K562 (cell line): Measurements from ENCODE around the gene CERS4. TPM values are rescaled to one million over a fixed set of nuclear protein-coding genes. Genes with fewer than 3 reads are reported as not detected.

Experiments used
- ARID1B ChIP-seq: fragments of 450-650 bp; IDR thresholded peaks from 2 replicates; pipeline ENCODE4 v1.6.1; 2016; ENCODE audit warnings: antibody characterized with exemption, mild to moderate bottlenecking, inconsistent platforms
- CBX3 ChIP-seq, 2 experiments: IDR thresholded peaks; 1 replicate in 1 of 2; 2 replicates in 1 of 2; pipeline ENCODE4 v1.6.1; 2012; ENCODE audit warnings: inconsistent platforms in 2 of 2, low read length in 2 of 2, borderline replicate concordance in 1 of 2, control low read depth in 1 of 2
- CREB1 ChIP-seq, 2 experiments: sonication (generic) in 1 of 2; formaldehyde crosslinking in 1 of 2; IDR thresholded peaks; 2 replicates each; pipeline versions ENCODE4 v1.6.1 to v1.8.0; 2012 to 2022; ENCODE audit warnings: inconsistent platforms in 1 of 2, mild to moderate bottlenecking in 1 of 2, missing genetic modification reagents in 1 of 2, moderate library complexity in 1 of 2
- GTF2E2 ChIP-seq: fragments of 200-800 bp; sonication (Bioruptor generic); IDR thresholded peaks from 2 replicates; pipeline ENCODE4 v1.6.1; 2016; ENCODE audit warnings: missing genetic modification characterization, missing compliant biosample characterization
- MTA2 ChIP-seq: fragments of 450-650 bp; IDR thresholded peaks from 2 replicates; pipeline ENCODE4 v1.6.1; 2016; ENCODE audit warnings: low read depth
- NCOA4 ChIP-seq: fragments of 450-650 bp; IDR thresholded peaks from 2 replicates; pipeline ENCODE4 v1.6.1; 2018; ENCODE audit warnings: mild to moderate bottlenecking; ENCODE audit not compliant: partially characterized antibody
- NEUROD1 ChIP-seq: fragments of 150-350 bp; IDR thresholded peaks from 2 replicates; pipeline ENCODE4 v1.6.1; 2014; ENCODE audit warnings: borderline replicate concordance, low read length, low read depth; ENCODE audit not compliant: partially characterized antibody
- RB1 ChIP-seq: fragments of 450-650 bp; IDR thresholded peaks from 2 replicates; pipeline ENCODE4 v1.6.1; 2017; ENCODE audit warnings: low read depth, mild to moderate bottlenecking
- RFX5 ChIP-seq: IDR thresholded peaks from 2 replicates; pipeline ENCODE4 v1.6.1; 2011; ENCODE audit warnings: low read depth, mild to moderate bottlenecking, improper control_type of control experiment, low read length
- TCF3 ChIP-seq: sonication (generic); formaldehyde crosslinking; IDR thresholded peaks from 2 replicates; pipeline ENCODE4 v1.4.0; 2020; ENCODE audit warnings: mild to moderate bottlenecking, missing genetic modification reagents
- ZNF239 ChIP-seq: fragments of 250-450 bp; sonication (Bioruptor Pico); IDR thresholded peaks from 2 replicates; pipeline ENCODE4 v1.4.0; 2020; ENCODE audit warnings: mild to moderate bottlenecking
- ZNF384 ChIP-seq: IDR thresholded peaks from 2 replicates; pipeline ENCODE4 v1.6.1; 2012; ENCODE audit warnings: low read depth, low read length, improper control_type of control experiment
- polyA plus RNA-seq, 8 experiments: library from polyadenylated mRNA; depleted of rRNA in 4 of 8; stranded (reverse) in 5 of 8; unstranded in 3 of 8; fragments of >200 nt; fragmentation: Nextera tagmentation in 2 of 8; fragmentation: Illumina TruSeq in 1 of 8; extraction: Ambion mirVana in 2 of 8; extraction: Trizol in 1 of 8; gene quantifications; 2 replicates each; pipeline versions ENCODE4 v1.2.1 to v1.2.3, GENCODE V29; 2011 to 2014; ENCODE audit warnings: inconsistent platforms in 1 of 8, missing spikeins in 1 of 8
- total RNA-seq, 7 experiments: library from RNA; depleted of rRNA in 6 of 7; stranded (reverse); fragments of >200 nt in 6 of 7; fragmentation: Illumina TruSeq in 2 of 7; extraction: Trizol in 2 of 7; gene quantifications; 2 replicates each; pipeline versions ENCODE4 v1.2.1 to v1.2.3, GENCODE V29; 2011 to 2021; ENCODE audit warnings: low replicate concordance in 1 of 7
- TF ChIP-seq, protein P1 (sequence below): IDR thresholded peaks from 2 replicates; pipeline ENCODE4 v1.6.1; 2012; ENCODE audit warnings: low read depth, low read length, improper control_type of control experiment, borderline replicate concordance
- TF ChIP-seq, protein P2 (sequence below): sonication (generic); formaldehyde crosslinking; IDR thresholded peaks from 2 replicates; pipeline ENCODE4 v1.9.0; 2022; ENCODE audit warnings: mild to moderate bottlenecking, missing genetic modification reagents
- TF ChIP-seq, protein P3 (sequence below): fragments of 450-650 bp; IDR thresholded peaks from 2 replicates; pipeline ENCODE4 v1.6.1; 2014; ENCODE audit warnings: low read depth, mild to moderate bottlenecking, moderate library complexity, borderline replicate concordance
- TF ChIP-seq, protein P4 (sequence below): sonication (generic); formaldehyde crosslinking; IDR thresholded peaks from 2 replicates; pipeline ENCODE4 v1.5.0; 2020; ENCODE audit warnings: missing genetic modification reagents

CERS4 gene
- total and polyA plus RNA-seq, 9 of the 15 experiments (the other 6 are each of a cell fraction or from before 2014, with no cell fraction given) = 0.14 to 4.4 (median 2.9) TPM; not detected in 1

DNA sequence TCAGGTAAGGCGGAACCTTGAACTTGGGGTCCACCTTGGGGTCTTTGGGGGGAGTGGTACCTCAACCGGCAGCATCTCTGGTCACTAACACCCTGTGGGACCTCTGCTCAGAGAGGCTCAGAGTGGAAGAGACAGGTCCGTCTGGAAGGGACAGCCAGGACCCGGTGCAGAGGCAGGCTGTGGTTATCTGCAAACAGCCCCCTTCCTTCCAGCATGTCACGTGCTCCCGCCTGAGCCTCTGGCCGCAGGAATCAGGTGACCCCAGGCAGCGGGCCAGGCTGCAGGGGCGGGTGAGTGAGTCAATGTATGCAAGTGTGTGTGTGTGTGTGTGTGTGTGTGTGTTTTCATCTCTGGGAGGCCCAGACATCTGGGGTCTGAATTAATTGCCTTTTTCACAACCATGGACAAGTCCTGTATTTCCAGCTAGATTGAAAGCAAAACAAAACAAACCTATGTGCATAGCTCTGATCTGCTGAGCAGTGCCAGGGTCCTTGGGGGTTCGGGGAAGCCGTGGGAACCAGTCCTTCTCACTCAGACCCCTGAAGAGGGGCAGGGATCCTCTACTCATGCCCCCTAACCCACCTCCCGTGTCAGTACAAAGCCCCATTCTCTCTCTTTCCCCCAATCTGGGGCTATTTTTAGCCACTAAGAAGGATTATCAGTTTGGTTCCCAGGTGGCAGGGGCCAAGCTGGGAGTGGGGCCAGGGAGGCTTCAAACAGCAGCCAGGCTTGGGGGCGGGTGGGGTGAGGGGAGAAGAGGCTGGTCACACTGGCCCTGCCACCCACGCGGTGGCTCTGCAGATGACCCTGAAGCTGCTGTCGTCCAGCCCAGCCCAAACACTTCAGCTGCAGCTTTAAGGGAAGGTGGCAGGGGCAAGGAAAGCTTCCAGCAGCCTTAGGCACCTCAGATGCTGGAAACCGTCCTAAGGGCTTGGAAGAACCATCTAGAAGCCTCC is 31.4 kb downstream of the CERS4 start (continued):
- TF ChIP-seq, protein P1, sequence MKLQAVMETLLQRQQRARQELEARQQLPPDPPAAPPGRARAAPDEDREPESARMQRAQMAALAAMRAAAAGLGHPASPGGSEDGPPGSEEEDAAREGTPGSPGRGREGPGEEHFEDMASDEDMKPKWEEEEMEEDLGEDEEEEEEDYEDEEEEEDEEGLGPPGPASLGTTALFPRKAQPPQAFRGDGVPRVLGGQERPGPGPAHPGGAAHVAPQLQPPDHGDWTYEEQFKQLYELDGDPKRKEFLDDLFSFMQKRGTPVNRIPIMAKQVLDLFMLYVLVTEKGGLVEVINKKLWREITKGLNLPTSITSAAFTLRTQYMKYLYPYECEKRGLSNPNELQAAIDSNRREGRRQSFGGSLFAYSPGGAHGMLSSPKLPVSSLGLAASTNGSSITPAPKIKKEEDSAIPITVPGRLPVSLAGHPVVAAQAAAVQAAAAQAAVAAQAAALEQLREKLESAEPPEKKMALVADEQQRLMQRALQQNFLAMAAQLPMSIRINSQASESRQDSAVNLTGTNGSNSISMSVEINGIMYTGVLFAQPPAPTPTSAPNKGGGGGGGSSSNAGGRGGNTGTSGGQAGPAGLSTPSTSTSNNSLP = peak; percentile 83; the same call in 1 of the 2 replicates
- peak; percentile 38; the same call in 1 of the 2 replicates for TF ChIP-seq CREB1 (IDR thresholded peaks at IDR 0.05)
- peak; percentile 63; the same call in 1 of the 2 replicates for TF ChIP-seq CREB1 (CRISPR knock-in tag; IDR thresholded peaks at IDR 0.05)
- peak in 1 of 2 experiments; percentile 87; a peak in 1 of 3 replicates for TF ChIP-seq CBX3 (IDR thresholded peaks at IDR 0.05; ENCODE audit: borderline replicate concordance in 1 of 2, low read length in 2 of 2)
- TF ChIP-seq, protein P2, sequence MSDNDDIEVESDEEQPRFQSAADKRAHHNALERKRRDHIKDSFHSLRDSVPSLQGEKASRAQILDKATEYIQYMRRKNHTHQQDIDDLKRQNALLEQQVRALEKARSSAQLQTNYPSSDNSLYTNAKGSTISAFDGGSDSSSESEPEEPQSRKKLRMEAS = peak; percentile 90
- 0 out of 2 replicates have a peak, but pooled peaks have one; percentile 56 for TF ChIP-seq GTF2E2
- 0 out of 2 replicates have a peak, but pooled peaks have one; percentile 26 for TF ChIP-seq ZNF384
- no peak for TF ChIP-seq RFX5
- TF ChIP-seq, protein P3, sequence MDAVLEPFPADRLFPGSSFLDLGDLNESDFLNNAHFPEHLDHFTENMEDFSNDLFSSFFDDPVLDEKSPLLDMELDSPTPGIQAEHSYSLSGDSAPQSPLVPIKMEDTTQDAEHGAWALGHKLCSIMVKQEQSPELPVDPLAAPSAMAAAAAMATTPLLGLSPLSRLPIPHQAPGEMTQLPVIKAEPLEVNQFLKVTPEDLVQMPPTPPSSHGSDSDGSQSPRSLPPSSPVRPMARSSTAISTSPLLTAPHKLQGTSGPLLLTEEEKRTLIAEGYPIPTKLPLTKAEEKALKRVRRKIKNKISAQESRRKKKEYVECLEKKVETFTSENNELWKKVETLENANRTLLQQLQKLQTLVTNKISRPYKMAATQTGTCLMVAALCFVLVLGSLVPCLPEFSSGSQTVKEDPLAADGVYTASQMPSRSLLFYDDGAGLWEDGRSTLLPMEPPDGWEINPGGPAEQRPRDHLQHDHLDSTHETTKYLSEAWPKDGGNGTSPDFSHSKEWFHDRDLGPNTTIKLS = no peak
- no peak for TF ChIP-seq NCOA4
- TF ChIP-seq ZNF239 = peak; percentile 19; the same call in 1 of the 2 replicates
- peak; percentile 84; the same call in 1 of the 2 replicates for TF ChIP-seq RB1
- TF ChIP-seq NEUROD1 = peak; percentile 49
- TF ChIP-seq, protein P4, sequence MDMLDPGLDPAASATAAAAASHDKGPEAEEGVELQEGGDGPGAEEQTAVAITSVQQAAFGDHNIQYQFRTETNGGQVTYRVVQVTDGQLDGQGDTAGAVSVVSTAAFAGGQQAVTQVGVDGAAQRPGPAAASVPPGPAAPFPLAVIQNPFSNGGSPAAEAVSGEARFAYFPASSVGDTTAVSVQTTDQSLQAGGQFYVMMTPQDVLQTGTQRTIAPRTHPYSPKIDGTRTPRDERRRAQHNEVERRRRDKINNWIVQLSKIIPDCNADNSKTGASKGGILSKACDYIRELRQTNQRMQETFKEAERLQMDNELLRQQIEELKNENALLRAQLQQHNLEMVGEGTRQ (CRISPR knock-in tag) = peak; percentile 95
- TF ChIP-seq TCF3 (CRISPR knock-in tag) = peak; percentile 71
- peak; percentile 66 for TF ChIP-seq MTA2
- peak; percentile 94 for TF ChIP-seq ARID1B
